ENCODE measurements around the gene SMC2.

Gene SMC2

DNA sequence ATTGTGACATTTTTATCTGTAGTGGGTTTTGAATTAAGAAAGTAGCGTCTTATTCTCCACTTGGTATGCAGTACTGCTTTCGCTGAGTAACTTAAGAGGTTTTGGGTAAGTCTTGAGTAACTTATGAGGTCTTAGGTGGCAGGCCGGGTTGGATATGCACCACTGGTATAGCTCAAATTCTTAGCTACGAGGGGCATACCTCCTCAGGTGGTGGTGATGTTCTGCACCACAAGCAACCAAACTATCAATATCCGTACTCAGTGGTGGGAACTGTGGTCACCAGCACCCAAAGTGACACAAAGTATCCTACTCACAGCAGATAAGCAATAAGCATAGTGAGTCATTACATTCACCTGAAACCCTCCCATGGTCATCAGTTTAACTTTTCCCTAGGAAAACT is 13.7 kb downstream of the SMC2 start:
- no peak for DNase-seq (ENCODE audit: low read depth in 2 of 2)

DNA sequence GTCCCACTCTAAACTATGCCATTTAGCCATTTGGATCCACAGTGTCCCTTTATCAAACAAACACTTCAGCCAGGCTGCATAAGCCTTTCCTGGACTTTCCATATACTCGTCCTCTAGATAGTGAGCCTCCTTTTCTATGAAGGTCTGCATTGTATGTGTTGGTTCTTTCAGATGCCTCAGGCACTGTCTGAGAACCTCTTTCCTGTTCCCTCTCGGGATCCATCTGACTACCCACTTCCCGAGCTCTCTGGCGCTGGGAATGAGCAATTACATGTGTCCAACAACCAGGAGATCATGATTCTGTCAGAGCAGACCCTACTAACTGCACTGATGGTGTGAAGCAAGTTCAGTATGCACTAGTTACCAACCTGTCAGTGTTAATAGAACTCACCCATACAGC is 14.2 kb downstream of the SMC2 start:
- DNase-seq (ENCODE audit: low read depth in 2 of 2) = no peak

DNA sequence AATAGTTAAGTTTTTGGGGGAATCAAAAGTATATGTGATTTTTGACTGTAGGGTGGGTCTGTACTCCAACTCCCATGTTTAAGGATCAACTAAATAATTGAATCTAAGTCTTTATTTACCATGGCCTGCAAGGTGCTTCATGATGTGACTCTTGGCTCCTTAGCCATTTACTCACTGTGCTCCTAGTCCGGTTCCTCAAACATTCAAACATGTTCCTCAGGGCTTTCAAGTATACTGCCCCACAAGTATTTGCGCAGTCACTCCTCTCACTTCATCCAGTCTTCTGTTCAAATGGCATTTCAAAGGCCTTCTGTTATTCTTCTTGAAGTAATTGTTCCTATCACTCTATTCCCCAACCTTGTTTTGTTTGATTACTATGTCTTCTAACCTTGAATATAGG is 16.4 kb downstream of the SMC2 start:
- no peak for DNase-seq (ENCODE audit: low read depth in 2 of 2)

DNA sequence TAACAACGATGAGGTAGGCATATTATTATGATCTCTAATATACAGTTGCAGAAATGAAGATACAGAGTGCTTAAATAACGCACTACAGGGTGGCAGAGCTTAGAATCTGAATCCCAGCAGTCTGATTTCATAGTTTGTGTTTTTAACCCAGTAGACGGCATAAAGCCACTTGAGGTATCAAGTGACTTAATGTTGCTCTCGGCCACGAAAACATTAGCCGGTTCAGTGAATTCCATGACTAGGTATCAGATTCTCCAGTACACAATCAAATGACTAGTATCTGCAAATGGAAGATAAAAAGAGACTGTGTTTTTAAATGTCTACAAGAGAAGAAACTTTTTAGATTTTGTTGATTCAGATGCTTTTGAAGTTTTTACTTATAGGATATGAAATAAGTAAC is 24.8 kb downstream of the SMC2 start:
- DNase-seq (ENCODE audit: low read depth in 2 of 2) = no peak

DNA sequence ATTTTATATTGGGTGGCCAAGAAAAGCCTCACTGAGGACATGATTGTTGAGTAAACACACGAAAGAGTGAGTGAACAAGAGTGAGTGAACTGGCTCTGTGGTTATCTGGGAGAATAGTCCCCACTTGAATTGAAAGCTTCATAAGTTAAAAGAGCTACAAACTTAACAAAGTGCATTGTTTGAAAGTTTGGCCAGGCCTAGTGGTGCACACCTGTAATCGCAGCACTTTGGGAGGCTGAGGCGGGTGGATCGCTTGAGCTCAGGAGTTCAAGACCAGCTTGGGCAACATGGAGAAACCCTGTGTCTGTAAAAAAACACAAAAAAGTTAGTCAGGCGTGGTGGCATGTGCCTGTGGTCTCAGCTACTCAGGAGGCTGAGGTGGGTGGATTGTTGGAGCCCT is 26.9 kb downstream of the SMC2 start:
- no peak for DNase-seq (ENCODE audit: low read depth in 2 of 2)

DNA sequence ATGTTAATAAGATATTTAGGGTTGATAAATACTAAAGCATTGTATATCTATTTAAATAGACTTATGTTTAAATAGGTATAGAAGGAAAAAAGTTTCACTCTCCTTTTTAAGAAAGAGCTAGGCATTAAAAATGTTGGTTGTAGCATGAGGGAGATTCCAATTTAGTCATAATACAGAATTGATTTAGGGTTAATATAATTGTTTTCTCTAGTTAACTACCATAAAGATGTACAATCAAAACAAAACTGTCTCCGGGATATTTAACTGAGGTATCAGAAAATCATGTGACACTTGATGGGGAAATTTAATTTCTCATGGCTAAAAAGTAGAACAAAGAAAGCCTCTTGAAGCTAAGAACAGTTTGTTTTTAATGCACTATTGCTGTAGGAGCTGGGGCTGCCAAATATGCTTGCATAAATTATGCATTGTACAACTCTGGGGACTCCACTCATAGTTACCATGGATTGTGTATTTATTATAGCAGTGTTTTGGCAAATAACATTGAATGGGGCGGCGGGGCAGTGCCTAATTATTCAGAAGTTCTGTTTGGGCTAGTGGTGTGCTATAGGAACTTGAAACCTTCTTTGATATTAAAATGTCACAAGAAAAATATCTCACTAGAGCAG is 44.2 kb downstream of the SMC2 start:
- no peak for DNase-seq (ENCODE audit: low read depth in 2 of 2)

DNA sequence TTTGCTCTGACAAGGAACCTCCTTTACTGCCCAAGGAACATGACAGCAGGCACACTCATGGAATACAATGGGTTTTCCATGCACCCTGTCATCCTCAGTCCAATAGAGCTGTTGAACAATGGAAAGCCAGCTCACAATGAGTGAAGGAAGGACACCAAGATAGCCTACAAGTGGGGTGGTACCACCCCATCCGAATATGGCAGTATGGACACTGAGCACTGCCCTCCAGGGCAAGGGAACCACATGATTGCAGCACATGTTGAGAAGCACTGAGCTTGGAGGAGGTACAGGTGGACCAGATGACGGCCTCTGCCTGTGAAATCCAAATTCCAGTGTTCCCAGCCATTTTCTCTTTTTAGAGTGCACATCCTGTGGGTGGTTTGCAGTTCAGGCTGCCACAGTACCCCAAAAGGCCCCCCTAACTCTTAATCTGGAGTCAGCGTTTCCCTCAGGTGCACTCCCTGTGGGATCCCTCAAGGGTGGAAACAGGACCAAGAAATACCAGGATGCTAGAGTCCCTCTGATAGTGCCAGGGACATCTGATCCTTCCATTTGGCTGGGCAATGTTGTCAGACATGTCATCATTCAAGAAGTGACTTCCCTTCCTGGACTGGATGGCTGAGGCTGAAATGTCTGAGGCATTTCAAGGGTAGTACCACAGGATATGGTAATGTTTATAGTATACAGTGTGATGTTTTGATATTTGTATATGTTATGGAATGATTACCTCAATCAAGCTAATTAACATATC is 48.9 kb downstream of the SMC2 start:
- no peak for DNase-seq (ENCODE audit: low read depth in 2 of 2)

DNA sequence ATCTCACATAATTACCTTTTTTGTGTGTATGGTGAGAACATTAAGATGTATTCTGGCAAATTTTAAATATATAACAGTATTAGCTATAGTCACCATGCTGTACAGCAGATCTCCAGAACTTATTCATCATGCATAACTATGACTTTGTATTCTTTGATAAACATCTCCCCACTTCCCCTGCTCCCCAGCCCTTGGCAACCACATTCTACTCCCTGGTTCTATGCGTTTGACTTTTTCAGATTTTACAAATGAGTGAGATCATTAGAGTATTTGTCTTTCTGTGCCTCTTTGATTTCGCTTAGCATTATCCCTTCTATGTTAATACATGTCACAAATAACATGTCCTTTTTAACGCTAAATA is 49.4 kb downstream of the SMC2 start:
- DNase-seq (ENCODE audit: low read depth in 2 of 2) = no peak

DNA sequence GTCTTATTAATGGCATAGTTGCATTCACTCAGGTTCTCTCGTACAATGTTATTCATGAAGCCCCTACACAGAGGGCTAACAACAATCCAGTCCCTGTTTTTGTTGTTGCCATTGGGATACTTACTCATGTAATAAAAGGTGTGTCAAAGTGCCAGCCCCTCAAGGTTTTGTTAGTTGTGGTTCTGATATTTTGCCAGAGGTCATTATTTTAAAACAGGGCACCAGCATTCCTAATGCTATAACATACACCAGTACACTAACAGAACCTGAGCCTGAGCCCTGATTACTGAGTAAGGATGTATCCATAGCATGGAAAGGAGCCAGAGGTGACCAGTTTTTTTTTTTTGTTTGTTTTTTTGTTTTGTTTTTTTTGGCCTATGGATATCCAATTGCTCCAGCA is 50.2 kb downstream of the SMC2 start:
- no peak for DNase-seq (ENCODE audit: low read depth in 2 of 2)

DNA sequence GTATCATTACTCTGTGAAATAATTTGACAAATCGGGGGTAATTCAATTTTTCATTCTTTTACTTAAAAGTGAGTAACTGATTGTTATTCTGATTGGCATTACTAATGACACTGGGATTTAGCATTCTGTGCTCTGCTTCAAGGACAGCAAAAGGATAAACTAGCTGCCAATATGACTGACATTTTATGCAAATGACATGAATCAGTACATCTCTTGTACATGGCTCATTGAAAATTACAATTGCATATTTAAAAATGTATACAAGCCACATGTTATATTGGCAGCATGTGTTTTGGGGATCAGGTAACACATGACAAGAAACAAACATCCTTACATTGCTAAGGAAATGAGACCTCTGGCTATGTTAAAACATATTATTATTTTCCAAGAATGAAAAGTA is 79.0 kb downstream of the SMC2 start:
- DNase-seq (ENCODE audit: low read depth in 2 of 2) = no peak

DNA sequence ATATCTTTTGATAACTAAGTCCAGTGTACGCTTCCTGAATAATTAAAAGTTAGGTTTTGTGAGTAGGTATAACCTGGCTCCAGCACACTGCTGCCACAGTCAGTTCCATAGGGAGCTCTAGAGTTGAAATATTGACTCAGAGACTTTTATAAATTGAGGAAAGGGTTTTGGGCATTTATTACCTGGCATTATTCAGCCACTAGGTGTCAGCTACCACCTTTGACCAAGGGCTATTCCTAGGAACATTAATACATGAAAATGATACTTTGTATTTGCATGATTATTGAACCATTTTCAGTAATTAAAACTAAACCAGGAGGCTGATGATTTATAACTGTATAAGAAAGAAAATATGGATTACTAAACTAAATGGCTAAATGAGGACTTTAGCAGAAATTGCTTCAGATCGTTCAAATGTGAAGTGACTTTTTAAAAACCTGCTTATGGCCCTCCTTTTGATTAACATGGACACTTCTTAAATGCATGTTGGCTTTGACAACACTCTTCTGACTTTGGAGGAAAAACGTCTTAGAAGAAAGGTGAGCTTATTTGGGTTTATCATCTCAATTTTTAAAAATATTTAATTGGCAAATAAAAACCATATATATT is 83.0 kb downstream of the SMC2 start:
- DNase-seq (ENCODE audit: low read depth in 2 of 2) = no peak

DNA sequence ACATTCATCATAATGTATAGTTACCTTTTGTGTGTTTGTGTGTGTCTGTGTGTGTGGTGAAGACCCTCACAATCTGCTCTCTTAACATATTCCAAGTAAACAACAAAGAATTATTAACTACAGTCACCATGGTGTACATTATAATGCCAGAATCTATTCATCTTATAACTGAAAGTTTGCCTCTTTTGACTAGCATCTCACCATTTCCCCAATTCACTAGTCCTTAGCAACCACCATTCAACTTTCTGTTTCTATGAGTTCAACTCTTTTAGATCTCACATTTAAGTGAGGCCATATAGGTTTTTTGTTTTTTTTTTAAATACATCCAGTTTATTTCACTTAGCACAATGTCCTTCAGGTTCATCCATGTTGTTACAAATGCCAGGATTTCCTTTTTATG is 83.6 kb downstream of the SMC2 start:
- no peak for DNase-seq (ENCODE audit: low read depth in 2 of 2)

All from stimulated activated CD8-positive, alpha-beta memory T cell treated with anti-CD3 and anti-CD28 coated beads, Interleukin-7, amount 100 ng/mL, for 4 hours (primary cell).